Spleen (tissue), 7 donors: ENCODE measurements around the gene BMX.

ENCODE experiments used
- POLR2A ChIP-seq, 3 donors: fragments of 450-650 bp; IDR thresholded peaks; one replicate each; pipeline ENCODE4 v1.5.1; 2017; ENCODE audit warnings: antibody characterized with exemption in 3 of 3, mild to moderate bottlenecking in 1 of 3
- POLR2AphosphoS5 ChIP-seq, 3 donors: sonication (generic); formaldehyde crosslinking; IDR thresholded peaks; one replicate each; pipeline ENCODE4 v1.5.1; 2017; ENCODE audit warnings: antibody characterized with exemption in 3 of 3
- TF ChIP-seq, protein P1 (sequence below), 11 experiments: fragments of 200-600 bp in 7 of 11; fragments of 450-650 bp in 4 of 11; sonication (generic) in 4 of 11; IDR thresholded peaks in 8 of 11; conservative IDR thresholded peaks in 3 of 11; 1 replicate in 7 of 11; 2 replicates in 4 of 11; pipeline versions ENCODE4 v1.4.0 to v1.8.0; 2016 to 2021; ENCODE audit warnings: antibody characterized with exemption in 11 of 11, inconsistent platforms in 4 of 11, mild to moderate bottlenecking in 1 of 11
- donor health status: DM: no; HTN: no; CAD: no; lungs with moderate emphysema.
- donor health status: DM: no; HTN: no; CAD: no.
- donor health status: DM: no; HTN: no; CAD: no.

DNA sequence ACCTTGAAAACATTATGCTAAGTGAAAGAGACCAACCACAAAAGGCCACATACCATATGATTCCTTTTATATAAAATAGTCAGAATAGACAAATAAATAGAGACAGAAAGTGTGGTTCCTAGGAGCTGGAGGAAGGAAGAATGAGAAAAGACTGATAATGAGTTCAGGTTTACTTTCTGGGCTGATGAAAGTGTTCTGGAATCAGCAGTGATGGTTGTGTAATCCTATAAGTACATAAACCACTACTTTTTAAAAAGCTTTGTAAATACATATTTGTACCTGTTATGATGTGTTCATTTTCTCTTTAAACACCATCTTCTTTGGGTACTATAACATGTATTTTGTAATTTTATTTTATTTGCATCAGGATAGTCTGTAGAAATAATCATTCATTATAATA is 28.1 kb upstream of the BMX start:
- TF ChIP-seq, protein P1, sequence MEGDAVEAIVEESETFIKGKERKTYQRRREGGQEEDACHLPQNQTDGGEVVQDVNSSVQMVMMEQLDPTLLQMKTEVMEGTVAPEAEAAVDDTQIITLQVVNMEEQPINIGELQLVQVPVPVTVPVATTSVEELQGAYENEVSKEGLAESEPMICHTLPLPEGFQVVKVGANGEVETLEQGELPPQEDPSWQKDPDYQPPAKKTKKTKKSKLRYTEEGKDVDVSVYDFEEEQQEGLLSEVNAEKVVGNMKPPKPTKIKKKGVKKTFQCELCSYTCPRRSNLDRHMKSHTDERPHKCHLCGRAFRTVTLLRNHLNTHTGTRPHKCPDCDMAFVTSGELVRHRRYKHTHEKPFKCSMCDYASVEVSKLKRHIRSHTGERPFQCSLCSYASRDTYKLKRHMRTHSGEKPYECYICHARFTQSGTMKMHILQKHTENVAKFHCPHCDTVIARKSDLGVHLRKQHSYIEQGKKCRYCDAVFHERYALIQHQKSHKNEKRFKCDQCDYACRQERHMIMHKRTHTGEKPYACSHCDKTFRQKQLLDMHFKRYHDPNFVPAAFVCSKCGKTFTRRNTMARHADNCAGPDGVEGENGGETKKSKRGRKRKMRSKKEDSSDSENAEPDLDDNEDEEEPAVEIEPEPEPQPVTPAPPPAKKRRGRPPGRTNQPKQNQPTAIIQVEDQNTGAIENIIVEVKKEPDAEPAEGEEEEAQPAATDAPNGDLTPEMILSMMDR (IDR thresholded peaks at IDR 0.05 in 8 of 11, conservative IDR thresholded peaks at IDR 0.05 in 3 of 11) = no peak
- no peak for TF ChIP-seq POLR2A (IDR thresholded peaks at IDR 0.05)
- no peak for TF ChIP-seq POLR2AphosphoS5 (IDR thresholded peaks at IDR 0.05)
